GM19395 (cell line): Measurements from ENCODE around the gene HLA-DQB1.
"Not testable (repeated sequence)": the region's sequence is repeated elsewhere in the genome, so short reads cannot be mapped to it uniquely, and the experiment has no call there.

ENCODE experiments used
- ATAC-seq: cut with Tn5 transposase; IDR thresholded peaks from one replicate; pipeline ENCODE4 v1.9.1; 2021; ENCODE audit warnings: mild to moderate bottlenecking, moderate library complexity; ENCODE audit not compliant: unreplicated experiment

HLA-DQB1 gene

DNA sequence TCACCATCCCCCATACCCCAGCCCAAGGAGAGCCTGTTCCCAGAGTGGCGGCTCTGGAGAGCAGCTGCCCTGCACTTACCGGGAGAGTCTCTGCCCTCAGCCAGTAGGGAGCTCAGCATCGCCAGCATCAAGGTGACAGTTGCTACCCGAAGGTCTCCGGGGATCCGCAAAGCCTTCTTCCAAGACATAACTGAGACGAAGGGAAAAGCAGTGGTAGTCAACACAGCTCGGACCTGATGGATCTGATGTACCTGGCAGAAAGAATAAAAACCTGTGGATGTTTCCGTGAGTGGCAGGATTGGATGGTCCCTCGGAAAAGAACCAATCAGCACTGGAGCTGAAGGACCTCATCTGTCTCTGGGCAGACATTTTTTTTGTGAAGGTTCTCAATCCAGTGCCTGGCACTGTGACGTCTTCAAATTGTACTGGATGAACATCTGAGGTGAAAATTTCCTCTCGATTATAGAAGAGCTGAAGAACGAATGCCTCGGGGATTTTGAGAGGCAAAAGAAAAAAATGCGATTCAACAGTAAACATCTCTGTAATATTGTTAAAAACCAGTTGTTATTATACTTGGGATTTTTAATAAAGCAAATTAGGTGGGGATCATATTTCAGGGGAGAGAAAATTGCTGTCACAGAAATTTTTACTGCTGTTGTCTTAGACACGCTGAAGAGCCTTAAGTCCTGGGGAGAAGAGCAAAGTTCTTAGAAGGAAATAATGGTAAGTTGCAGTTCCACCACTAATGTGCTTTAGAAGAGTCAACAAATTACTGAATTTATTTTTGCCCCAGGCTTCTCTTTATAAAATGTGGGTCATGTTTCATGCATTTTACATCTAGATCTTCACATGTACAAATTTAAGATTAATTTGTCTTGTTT lies at the start of gene HLA-DQB1:
Gene HLA-DQB1 (minus strand): TSS at position 238 of the 881 bp plus-strand sequence. CDS start 50 bp downstream, at position 188.
- peak; percentile 57 for ATAC-seq

GRCh38 chr6:32713241-32713640 lies 46.8 kb upstream of the HLA-DQB1 start:
- ATAC-seq: no peak

DNA sequence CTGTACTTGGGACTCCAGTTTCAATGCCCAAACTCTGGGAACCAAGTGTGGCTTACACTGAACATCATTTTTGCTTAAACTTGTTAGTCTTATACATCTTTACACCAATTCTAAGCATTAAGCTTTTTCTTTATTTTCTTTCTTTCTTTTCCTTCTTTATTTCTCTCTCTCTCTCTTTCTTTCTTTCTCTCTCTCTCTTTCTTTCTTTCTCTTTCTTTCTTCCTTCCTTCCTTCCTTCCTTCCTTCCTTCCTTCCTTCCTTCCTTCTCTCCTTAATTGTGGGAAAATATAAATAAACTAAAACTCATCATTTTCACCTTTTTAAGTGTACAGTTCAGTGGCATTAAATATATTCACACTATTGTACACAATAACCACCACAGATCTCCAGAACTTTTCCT lies 43.2 kb upstream of the HLA-DQB1 start:
- no peak for ATAC-seq

DNA sequence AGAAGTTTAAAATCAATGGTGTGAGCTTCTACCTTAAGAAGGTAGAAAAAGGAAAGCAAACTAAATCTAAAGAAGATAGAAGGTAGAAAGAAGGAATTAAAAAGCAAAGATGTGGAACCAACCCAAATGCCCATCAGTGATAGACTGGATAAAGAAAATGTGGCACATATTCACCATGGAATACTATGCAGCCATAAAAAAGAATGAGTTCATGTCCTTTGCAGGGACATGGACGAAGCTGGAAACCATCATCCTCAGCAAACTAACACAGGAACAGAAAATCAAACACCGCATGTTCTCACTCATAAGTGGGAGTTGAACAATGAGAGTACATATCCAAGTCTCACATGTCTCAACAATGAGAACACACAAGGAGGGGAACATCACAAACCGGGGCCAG lies 38.7 kb upstream of the HLA-DQB1 start:
- not testable (repeated sequence) for ATAC-seq

- ATAC-seq: no peak
These were observed 36.9 kb upstream of the HLA-DQB1 start for GRCh38 chr6:32703347-32703746.

DNA sequence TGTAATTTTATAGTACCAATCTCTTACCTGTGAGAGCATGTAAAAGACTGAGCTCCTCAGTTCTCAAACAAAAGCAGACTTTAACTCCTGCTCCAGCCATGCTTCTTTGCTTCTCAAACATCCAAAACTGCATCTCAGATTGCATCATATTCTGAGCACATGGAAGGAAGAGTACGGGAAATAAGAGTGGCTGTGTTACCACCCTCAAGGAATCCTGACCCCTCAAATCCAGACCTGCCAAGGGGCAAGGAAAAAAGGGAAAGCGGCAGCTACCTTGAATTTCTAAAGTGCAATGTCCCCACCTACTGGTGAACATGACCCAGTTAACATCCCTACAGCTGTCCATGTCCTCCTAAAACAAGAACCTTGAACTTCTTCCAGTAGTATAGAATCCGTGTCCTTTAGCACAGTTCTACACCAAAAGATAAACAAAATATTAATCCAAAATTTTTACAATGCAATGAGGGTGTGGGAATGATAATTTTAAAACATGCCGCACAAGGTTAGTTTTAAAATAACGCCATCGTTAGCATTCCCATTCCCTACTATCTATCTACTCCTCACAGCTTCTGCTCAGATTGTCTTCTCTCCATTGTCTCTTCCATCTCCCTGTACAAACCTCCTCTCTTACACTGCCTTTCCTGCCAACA lies 34.1 kb upstream of the HLA-DQB1 start:
- no peak for ATAC-seq

DNA sequence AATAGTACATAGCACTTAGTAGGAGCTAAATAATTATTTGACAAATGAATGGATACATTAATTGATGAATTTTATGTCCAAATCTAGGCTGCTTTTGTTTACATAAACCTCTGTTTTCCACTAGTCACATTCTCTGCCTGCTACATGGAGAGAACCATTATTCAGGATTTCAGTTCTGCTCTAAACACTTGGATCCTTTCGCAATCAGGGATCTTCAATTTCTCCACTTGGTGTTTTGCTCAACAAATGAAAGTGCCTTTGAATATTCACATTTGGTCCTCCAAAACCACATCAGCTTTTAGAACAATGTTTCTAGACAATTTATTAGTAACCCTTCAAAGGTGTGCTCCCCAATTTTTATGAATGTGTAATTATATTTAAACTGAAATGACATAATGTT lies 30.6 kb upstream of the HLA-DQB1 start:
- no peak for ATAC-seq

DNA sequence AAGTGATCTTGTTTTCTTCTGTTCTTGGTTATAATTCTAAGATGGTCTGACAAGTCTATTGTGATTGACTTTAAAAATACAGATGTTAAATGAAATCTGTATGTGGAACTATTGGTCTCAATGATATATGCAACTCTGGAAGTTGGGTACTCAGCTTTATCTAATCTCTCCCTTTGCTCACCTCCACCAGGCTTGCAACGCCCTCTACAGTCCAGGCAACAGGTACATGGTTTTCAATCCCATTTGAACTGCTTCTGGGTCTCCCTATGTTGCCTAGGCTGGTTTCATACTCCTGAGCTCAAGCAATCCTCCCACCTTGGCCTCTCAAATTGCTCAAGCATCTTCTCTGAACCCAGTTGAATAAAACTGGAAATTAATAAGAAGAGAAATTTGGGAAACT lies 25.6 kb upstream of the HLA-DQB1 start:
- ATAC-seq: no peak

- ATAC-seq: peak; percentile 51
These were observed 23.4 kb upstream of the HLA-DQB1 start for GRCh38 chr6:32689531-32690501.

DNA sequence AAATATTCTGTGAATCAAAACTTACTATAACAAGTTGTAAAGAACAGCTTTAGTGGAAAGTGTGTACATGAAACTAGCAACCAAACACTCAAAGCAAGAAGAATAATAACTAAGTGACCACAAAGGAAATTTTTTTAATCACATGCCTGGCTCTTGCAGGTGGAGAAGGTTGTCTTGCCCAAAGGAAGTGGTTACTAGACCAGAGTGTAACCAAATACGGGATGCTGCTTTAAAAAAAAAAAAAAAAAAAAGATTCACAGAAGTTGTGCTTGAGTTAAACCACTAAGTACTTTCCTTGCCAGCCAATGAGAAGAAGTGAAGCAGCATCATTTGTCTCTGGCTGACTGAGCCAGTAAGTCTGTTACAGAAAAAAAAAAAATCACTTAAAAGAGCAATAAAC lies 19.1 kb upstream of the HLA-DQB1 start:
- peak; percentile 79 for ATAC-seq

GRCh38 chr6:32684246-32684645 lies 17.8 kb upstream of the HLA-DQB1 start:
- no peak for ATAC-seq

GRCh38 chr6:32680055-32680454 lies 13.6 kb upstream of the HLA-DQB1 start:
- ATAC-seq: no peak

DNA sequence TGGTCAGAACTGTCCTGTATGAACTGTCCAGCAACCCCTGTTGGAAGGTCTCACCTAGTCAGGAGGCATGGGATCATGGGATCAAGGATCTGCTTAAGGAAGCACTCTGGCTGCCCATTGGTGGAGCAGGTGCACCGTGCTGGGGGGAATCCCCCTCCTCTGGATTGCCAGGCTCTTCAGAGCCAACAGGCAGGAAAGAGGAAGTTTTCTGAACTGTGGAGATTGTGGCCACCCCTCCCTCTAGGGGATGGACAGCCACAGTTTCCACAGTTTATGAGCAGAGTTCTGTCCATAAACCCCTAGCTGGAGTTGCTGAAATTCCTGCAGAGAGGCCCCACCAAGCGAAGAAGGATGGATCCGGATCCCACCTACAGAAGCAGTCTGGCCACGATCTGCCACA lies 13.0 kb upstream of the HLA-DQB1 start:
- ATAC-seq: no peak

DNA sequence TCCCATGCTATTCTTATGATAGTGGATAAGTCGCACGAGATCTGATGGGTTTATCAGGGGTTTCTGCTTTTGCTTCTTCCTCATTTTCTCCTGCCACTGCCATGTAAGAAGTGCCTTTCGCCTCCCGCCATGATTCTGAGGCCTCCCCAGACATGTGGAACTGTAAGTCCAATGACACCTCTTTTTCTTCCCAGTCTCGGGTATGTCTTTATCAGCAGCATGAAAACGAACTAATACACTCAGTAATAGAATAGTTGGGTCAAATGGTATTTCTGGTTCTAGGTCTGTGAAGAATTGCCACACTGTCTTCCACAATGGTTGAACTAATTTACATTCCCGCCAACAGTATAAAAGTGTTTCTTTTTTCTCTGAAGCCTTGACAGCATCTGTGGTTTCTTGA lies 7.7 kb upstream of the HLA-DQB1 start:
- not testable (repeated sequence) for ATAC-seq

DNA sequence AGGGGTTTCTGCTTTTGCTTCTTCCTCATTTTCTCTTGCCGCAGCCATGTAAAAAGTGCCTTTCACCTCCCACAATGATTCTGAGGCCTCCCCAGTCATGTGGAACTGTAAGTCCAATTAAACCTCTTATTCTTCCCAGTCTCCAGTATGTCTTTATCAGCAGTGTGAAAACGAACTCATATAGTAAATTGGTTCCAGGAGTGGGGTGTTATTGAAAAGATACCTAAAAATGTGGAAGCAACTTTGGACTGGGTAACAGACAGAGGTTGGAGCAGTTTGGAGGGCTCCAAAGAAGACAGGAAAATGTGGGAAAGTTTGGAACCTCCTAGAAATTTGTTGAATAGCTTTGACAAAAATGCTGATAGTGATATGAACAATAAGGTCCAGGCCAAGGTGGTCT lies 5.5 kb upstream of the HLA-DQB1 start:
- ATAC-seq: not testable (repeated sequence)

- no peak for ATAC-seq
These were observed 3.4 kb upstream of the HLA-DQB1 start for GRCh38 chr6:32669893-32670292.

GRCh38 chr6:32669240-32669639 lies 2.8 kb upstream of the HLA-DQB1 start:
- ATAC-seq: no peak

GRCh38 chr6:32668226-32668747 lies 1.8 kb upstream of the HLA-DQB1 start:
- peak; percentile 71 for ATAC-seq

GRCh38 chr6:32665661-32666060 lies 796 bp downstream of the HLA-DQB1 start:
- ATAC-seq: no peak

DNA sequence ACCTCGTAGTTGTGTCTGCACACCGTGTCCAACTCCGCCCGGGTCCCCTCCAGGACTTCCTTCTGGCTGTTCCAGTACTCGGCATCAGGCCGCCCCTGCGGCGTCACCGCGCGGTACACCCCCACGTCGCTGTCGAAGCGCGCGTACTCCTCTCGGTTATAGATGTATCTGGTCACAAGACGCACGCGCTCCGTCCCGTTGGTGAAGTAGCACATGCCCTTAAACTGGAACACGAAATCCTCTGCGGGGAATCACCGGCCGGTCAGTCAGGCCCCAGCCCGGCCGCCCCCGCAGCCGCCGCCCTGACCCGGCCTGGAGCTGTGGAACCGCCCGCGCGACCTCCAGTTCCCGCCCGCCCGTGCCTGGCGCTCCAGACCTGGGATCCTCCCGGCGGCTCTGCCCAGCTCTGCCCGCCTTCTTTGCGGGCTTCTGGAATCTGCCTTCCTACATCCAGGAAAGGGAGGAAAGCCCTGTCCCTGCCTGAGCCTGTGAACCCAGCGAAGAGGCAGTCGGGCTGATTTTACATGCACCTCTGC lies 1.6 kb downstream of the HLA-DQB1 start:
- ATAC-seq: no peak

DNA sequence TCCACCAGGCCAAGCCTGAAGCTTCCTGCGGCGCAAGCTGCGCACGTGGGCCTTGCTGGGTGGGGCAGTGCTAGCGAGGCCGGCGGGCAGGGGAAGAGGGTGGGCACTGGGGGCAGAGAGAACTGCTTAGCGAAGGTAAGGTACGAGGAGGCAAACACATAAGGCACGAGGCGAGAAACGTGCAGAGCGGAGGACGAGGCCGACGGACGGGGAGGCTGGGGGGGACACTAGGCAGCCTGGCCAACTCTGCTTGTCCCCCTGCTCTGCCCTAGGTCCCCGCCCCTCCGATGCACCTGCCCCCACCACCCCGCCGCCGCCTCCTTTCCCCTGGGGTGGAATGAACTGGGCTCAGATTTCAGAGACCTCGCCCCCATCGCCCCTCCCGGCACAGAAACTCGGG lies 2.1 kb downstream of the HLA-DQB1 start:
- ATAC-seq: no peak
